MCF 10A (cell line): ENCODE measurements around the gene MAGEA9. TPM values are rescaled to one million over a fixed set of nuclear protein-coding genes. Genes with fewer than 3 reads are reported as not detected.
A peak's percentile ranks its signal among the peaks of the same experiment; 100 is the strongest.

Source experiments
- BruUV-seq: library from RNA; stranded (reverse); fragments of 400-500 nt; replicated peaks from 2 replicates; lab custom pipeline; 2021; lab: Mats Ljungman, UMichigan
- CTCF ChIA-PET: fragments of 300-600 bp; sonication (Branson Sonifier 250); formaldehyde crosslinking; extraction: SDS; loops from one replicate; lab custom pipeline; 2021; ENCODE audit warnings: antibody characterized with exemption, inconsistent platforms; lab: Yijun Ruan, JAX
- POLR2A ChIA-PET: fragments of 300-600, 350-650 bp; sonication (Branson Sonifier 250); formaldehyde crosslinking; extraction: SDS; loops from one replicate; lab custom pipeline; 2020; ENCODE audit warnings: antibody characterized with exemption, inconsistent platforms; lab: Yijun Ruan, JAX
- DNase-seq: peaks from one replicate; pipeline ENCODE4 v3.0.0-alpha.2; 2018; ENCODE audit not compliant: unreplicated experiment
- H3K27ac Mint-ChIP-seq: one replicate; pipeline ENCODE4 v1.8.0; 2022; ENCODE audit warnings: mild to moderate bottlenecking, low read depth, mixed read lengths; ENCODE audit not compliant: unreplicated experiment
- H3K27me3 Mint-ChIP-seq: one replicate; pipeline ENCODE4 v1.8.0; 2022; ENCODE audit warnings: mixed read lengths; ENCODE audit not compliant: insufficient read depth, unreplicated experiment
- H3K36me3 Mint-ChIP-seq: one replicate; pipeline ENCODE4 v1.8.0; 2022; ENCODE audit warnings: mild to moderate bottlenecking, moderate library complexity, mixed read lengths; ENCODE audit not compliant: insufficient read depth, unreplicated experiment
- H3K4me1 Mint-ChIP-seq: one replicate; pipeline ENCODE4 v1.8.0; 2022; ENCODE audit warnings: mixed read lengths; ENCODE audit not compliant: insufficient read depth, unreplicated experiment
- H3K4me3 Mint-ChIP-seq: one replicate; pipeline ENCODE4 v1.8.0; 2022; ENCODE audit warnings: mild to moderate bottlenecking, moderate library complexity, mixed read lengths; ENCODE audit not compliant: unreplicated experiment
- H3K9me3 Mint-ChIP-seq: one replicate; pipeline ENCODE4 v1.8.0; 2022; ENCODE audit warnings: mixed read lengths; ENCODE audit not compliant: unreplicated experiment
- intact Hi-C: fragments of 100-400 bp; cut with micrococcal nuclease; formaldehyde crosslinking; loops from 2 replicates; pipeline ENCODE4 v1.14.1; 2022
- total RNA-seq: library from RNA; stranded (reverse); gene quantifications from 2 replicates; pipeline ENCODE4 v1.2.3, GENCODE V29; 2022
- TF ChIP-seq, protein P1 (sequence below): fragments of 200-600 bp; IDR thresholded peaks from one replicate; pipeline ENCODE4 v1.8.0; 2022; ENCODE audit warnings: antibody characterized with exemption, mild to moderate bottlenecking; ENCODE audit not compliant: unreplicated experiment

Gene MAGEA9
- total RNA-seq, 1 experiment from 2014 or later = not detected

DNA sequence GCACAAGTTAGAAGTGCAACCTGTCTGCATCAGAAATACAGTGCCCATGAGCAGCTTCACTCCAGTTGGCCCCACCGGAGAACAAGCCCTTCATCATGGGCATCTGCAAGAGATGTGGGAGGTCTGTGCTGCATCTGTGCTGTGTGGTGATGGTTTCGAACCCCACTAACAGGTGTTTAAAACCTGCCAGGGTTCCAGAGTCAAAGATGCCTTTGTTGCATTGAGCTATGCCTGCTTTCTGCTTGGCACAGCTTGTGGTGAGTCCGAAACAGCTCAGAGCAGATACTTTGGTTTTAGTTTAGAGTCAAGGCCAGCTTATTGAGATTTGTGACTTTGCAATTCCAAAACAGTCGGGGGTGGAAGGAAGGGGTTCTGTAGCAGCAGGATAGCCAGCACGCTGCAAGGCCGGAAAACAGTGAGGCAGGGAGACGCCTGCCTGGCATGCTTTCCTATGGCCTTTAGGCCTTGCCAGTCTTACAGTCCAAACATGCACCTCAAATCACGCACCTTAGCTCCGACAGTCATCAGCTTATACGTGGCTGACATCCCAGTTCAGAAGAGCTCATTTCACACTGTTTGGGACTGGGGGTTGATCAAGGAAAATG lies 21.8 kb downstream of the MAGEA9 start:
- Mint-ChIP-seq H3K27me3 (no peaks in the 10 kb centered on the region), H3K4me1 (no peaks in the 10 kb centered on the region), H3K4me3 (no peak overlapping the region), H3K36me3 (no peaks in the 10 kb centered on the region), H3K9me3 (no peaks in the 10 kb centered on the region), H3K27ac (no peak overlapping the region)
- no peak for DNase-seq
- no TSS peak for BruUV-seq
- ChIA-PET CTCF (no interaction called here), POLR2A (interaction anchor here (1.2 kb wide), 1 partner anchor 14 kb away, joined by 3 read pairs; no protein-coding TSS in a partner anchor)
- TF ChIP-seq, protein P1, sequence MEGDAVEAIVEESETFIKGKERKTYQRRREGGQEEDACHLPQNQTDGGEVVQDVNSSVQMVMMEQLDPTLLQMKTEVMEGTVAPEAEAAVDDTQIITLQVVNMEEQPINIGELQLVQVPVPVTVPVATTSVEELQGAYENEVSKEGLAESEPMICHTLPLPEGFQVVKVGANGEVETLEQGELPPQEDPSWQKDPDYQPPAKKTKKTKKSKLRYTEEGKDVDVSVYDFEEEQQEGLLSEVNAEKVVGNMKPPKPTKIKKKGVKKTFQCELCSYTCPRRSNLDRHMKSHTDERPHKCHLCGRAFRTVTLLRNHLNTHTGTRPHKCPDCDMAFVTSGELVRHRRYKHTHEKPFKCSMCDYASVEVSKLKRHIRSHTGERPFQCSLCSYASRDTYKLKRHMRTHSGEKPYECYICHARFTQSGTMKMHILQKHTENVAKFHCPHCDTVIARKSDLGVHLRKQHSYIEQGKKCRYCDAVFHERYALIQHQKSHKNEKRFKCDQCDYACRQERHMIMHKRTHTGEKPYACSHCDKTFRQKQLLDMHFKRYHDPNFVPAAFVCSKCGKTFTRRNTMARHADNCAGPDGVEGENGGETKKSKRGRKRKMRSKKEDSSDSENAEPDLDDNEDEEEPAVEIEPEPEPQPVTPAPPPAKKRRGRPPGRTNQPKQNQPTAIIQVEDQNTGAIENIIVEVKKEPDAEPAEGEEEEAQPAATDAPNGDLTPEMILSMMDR = no peak
- intact Hi-C loops = no loop called here

DNA sequence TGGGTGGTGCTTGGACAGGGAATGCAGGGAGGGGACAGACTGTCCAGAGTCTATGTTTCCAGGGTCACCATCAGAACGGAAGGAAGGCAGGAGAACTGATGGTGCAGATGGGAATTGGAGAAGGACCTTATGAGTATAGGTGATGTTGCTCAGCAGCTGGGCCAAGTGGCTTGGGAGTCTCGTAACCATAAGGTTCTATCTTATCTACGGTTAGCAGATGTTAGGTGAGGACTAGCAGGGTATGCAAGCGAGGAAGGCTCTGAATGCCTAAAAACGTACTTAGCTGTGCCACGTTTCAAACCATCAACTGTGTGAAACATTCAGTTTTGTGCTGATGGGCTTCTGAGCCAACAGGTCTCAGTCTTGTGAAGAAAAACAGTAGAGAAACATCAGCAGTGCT lies 22.4 kb downstream of the MAGEA9 start:
- no peaks in the 10 kb centered on the region for H3K36me3 Mint-ChIP-seq
- H3K4me3 Mint-ChIP-seq = no peak overlapping the region

DNA sequence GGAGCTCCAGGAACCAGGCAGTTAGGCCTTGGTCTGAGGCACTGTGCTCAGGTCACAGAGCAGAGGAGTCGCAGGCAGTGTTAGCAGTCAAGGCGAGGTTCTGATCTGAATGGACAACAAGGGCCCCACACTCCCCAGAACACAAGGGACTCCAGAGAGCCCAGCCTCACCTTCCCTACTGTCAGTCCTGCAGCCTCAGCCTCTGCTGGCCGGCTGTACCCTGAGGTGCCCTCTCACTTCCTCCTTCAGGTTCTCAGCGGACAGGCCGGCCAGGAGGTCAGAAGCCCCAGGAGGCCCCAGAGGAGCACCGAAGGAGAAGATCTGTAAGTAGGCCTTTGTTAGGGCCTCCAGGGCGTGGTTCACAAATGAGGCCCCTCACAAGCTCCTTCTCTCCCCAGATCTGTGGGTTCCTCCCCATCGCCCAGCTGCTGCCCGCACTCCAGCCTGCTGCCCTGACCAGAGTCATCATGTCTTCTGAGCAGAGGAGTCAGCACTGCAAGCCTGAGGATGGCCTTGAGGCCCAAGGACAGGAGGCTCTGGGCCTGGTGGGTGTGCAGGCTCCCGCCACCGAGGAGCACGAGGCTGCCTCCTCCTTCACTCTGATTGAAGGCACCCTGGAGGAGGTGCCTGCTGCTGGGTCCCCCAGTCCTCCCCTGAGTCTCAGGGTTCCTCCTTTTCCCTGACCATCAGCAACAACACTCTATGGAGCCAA lies 26.2 kb downstream of the MAGEA9 start:
- DNase-seq = no peak
- Mint-ChIP-seq H3K27me3 (peaks cover 11% of the 10 kb centered on the region), H3K27ac (no peak overlapping the region), H3K9me3 (no peaks in the 10 kb centered on the region), H3K4me1 (no peaks in the 10 kb centered on the region), H3K36me3 (no peaks in the 10 kb centered on the region), H3K4me3 (no peak overlapping the region)
- BruUV-seq = no TSS peak
- ChIA-PET CTCF (no interaction called here), POLR2A (no interaction called here)
- TF ChIP-seq, protein P1 = no peak
- intact Hi-C loops = no loop called here

More for the DNA sequence above, 22.4 kb downstream of the MAGEA9 start:
- TF ChIP-seq, protein P1 = no peak
- ChIA-PET CTCF (no interaction called here), POLR2A (no interaction called here)
- no TSS peak for BruUV-seq
- no peak overlapping the region for H3K27ac Mint-ChIP-seq
- intact Hi-C loops = no loop called here
- DNase-seq = no peak
- H3K4me1 Mint-ChIP-seq = no peaks in the 10 kb centered on the region
- no peaks in the 10 kb centered on the region for H3K27me3 Mint-ChIP-seq
- H3K9me3 Mint-ChIP-seq = no peaks in the 10 kb centered on the region

DNA sequence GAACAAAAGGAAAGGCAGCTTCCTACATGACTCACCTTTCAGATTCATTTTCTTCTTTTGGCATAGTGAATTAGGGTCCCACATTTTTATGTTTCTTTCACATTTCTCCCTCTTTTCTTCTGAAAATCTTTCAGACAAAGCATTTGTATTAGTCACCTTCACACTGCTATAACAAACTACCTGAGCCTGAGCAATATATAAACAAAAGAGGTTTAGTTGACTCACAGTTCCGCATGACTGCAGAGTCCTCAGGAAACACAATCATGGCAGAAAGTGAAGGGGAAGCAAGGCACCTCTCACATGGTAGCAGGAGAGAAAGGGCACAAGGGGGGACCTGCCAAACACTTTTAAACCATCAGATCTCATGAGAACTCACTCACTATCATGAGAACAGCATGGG lies 36.9 kb downstream of the MAGEA9 start:
- H3K27ac Mint-ChIP-seq = no peak overlapping the region
- POLR2A ChIA-PET = interaction anchor here (0.5 kb wide), 1 partner anchor 11 kb away, joined by 4 read pairs; no protein-coding TSS in a partner anchor
- H3K9me3 Mint-ChIP-seq = peaks cover 17% of the 10 kb centered on the region
- H3K4me1 Mint-ChIP-seq = no peaks in the 10 kb centered on the region
- H3K27me3 Mint-ChIP-seq = peaks cover 16% of the 10 kb centered on the region
- peak; percentile 16 for DNase-seq
- CTCF ChIA-PET = no interaction called here
- intact Hi-C loops = no loop called here
- BruUV-seq = no TSS peak
- H3K4me3 Mint-ChIP-seq = no peak overlapping the region
- TF ChIP-seq, protein P1 = no peak
- H3K36me3 Mint-ChIP-seq = no peaks in the 10 kb centered on the region
